ENCODE results near the gene TMEM164. TPM values are rescaled to one million over a fixed set of nuclear protein-coding genes. Genes with fewer than 3 reads are reported as not detected.

Gene TMEM164
- total and polyA plus RNA-seq, 7 experiments from 2014 or later: 0.92 to 30.1 (median 17.5) TPM

DNA sequence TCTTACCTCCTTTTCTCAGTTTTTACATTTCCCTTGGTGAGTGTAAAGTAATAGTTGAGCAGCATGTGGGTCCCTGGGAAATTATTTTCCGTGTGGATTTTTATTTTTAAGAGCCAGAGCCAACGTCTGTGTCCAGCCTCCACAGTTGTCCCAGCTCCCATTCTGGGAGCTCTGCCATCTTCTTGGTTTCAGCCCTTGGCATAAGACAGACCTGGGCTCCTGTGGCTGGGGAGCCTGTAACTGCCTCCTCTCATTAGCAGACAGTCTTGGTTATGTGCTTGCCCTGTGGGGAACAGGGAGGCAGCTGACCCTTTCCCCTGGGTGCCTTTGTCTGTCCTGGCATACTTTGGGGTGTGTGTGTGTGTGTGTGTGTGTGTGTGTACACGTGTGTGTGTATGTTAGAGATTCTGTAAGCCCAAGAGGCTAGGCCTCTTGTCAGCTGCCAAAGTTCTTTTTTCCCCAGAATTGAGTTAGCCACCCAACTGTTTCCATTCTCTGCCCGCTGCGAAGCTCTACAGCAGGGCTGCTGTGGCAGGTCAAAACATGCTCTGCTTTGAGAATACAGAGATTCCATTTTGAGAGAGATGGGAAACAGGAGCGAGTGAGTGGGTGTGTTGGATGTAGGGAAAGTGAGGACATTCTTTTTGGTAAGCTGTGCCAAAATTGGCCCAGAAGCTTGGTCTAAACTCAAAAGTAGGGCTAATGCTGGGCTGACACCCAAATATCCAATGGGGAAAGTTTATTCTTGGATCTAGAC is 140.7 kb downstream of the TMEM164 start:
- CTCF ChIA-PET: interaction anchor here (0.6 to 0.8 kb wide), 2 partner anchors 17 to 93 kb away, joined by 3 to 4 read pairs; no protein-coding TSS in a partner anchor
- no peak for ATAC-seq
- H3K4me1 ChIP-seq (ENCODE audit: control insufficient read depth in 2 of 2, insufficient read depth in 2 of 2, low read length in 2 of 2): peaks cover 0 to 4% of the 10 kb centered on the region in 2 donors
- H3K27ac ChIP-seq (ENCODE audit: low read depth, low read length): no peak overlapping the region
- Mint-ChIP-seq H3K4me3 (no peak overlapping the region), H3K36me3 (peaks cover 0 to 10% (median 0%) of the 10 kb centered on the region in 5 donors), H3K27me3 (no peaks in the 10 kb centered on the region), H3K9me3 (no peaks in the 10 kb centered on the region), H3K4me1 (peaks cover 0 to 10% (median 5%) of the 10 kb centered on the region in 7 donors), H3K27ac (peak overlapping the region in 3 of 9 donors; percentile 20 to 47 (median 28))
- intact Hi-C loops (cut with micrococcal nuclease): loop anchor here (2.0 to 10.0 kb wide), 3 partner anchors 229 to 659 kb away; partner anchors contain the start of gene GUCY2F (in 1 of the 2)
- H3K9me3 ChIP-seq (ENCODE audit: control insufficient read depth in 2 of 3, low read length in 3 of 3): no peaks in the 10 kb centered on the region
- no peaks in the 10 kb centered on the region for H3K36me3 ChIP-seq (ENCODE audit: control insufficient read depth in 2 of 3, insufficient read depth in 3 of 3, low read length in 3 of 3)
- POLR2A ChIA-PET: interaction anchor here (0.9 kb wide), 1 partner anchor 268 kb away, joined by 3 read pairs; no protein-coding TSS in a partner anchor
- H3K4me3 ChIP-seq (ENCODE audit: low read length): no peak overlapping the region
- DNase-seq: no peak
- no peaks in the 10 kb centered on the region for H3K27me3 ChIP-seq (ENCODE audit: control insufficient read depth in 2 of 2, insufficient read depth in 2 of 2, low read length in 2 of 2)

DNA sequence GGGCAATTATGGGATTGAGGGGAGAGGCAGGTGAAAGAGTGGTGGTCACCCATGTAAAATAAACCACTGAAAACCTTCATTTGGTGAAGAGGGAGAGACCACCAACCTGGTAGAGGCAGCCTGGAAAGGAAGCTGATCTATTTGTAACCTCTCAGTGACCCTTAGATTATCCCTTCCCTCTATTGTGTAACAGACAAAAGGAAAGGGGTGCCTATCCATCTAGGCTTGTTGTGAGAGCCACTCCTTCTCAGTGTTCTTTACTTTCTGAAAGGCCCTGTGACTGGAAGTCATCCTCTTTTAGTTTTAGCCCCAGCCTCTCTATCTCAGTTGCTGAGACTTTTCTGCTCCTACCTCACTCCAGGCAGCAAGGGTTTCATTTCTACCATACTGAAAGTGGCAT is 142.4 kb downstream of the TMEM164 start:
- Mint-ChIP-seq H3K9me3 (no peaks in the 10 kb centered on the region), H3K27me3 (no peaks in the 10 kb centered on the region)
- POLR2A ChIA-PET: no interaction called here

DNA sequence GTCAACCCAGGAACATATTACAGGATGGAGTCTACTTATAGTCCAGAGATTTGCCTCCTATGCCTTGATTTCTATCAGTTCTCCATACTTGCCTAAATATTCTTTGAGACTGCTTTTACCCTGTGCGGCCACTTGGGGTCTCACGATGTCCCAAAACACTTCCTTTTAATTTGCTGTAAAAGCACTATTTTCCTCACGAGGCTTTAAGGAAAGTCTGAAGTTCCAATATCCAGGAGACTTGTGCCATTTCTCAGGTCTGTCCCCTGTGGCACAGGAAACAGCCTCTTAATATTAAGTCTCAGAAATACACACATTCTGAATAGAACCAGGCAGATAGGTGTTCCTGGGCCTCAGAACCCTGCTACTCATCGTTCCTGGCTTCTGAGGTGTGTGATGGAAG is 142.9 kb downstream of the TMEM164 start:
- Histone ChIP-seq H3K4me3 (ENCODE audit: low read length) (no peak overlapping the region), H3K4me1 (ENCODE audit: control insufficient read depth in 2 of 2, insufficient read depth in 2 of 2, low read length in 2 of 2) (peaks cover 0 to 4% of the 10 kb centered on the region in 2 donors), H3K9me3 (ENCODE audit: control insufficient read depth in 2 of 3, low read length in 3 of 3) (no peaks in the 10 kb centered on the region), H3K27ac (ENCODE audit: low read depth, low read length) (no peak overlapping the region), H3K27me3 (ENCODE audit: control insufficient read depth in 2 of 2, insufficient read depth in 2 of 2, low read length in 2 of 2) (no peaks in the 10 kb centered on the region), H3K36me3 (ENCODE audit: control insufficient read depth in 2 of 3, insufficient read depth in 3 of 3, low read length in 3 of 3) (no peaks in the 10 kb centered on the region)
- intact Hi-C loops (cut with micrococcal nuclease): loop anchor here (1.0 to 10.0 kb wide), 4 partner anchors 231 to 661 kb away; partner anchors contain the start of gene GUCY2F (in 1 of the 2)
- Mint-ChIP-seq H3K9me3 (no peaks in the 10 kb centered on the region), H3K4me3 (no peak overlapping the region), H3K27ac (no peak overlapping the region), H3K36me3 (peaks cover 0 to 16% (median 3%) of the 10 kb centered on the region in 5 donors), H3K4me1 (peaks cover 0 to 10% (median 5%) of the 10 kb centered on the region in 7 donors), H3K27me3 (no peaks in the 10 kb centered on the region)
- DNase-seq (peak in 3 of 9 donors; percentile 7 to 22 (median 16)), ATAC-seq (peak; percentile 70)
- ChIA-PET POLR2A (no interaction called here), CTCF (interaction anchor here (0.6 to 3.7 kb wide), 10 partner anchors 10 to 274 kb away, joined by 3 to 21 read pairs (median 8); no protein-coding TSS in a partner anchor)

More for the DNA sequence above, 142.4 kb downstream of the TMEM164 start:
- H3K4me1 ChIP-seq (ENCODE audit: control insufficient read depth in 2 of 2, insufficient read depth in 2 of 2, low read length in 2 of 2): peaks cover 0 to 4% of the 10 kb centered on the region in 2 donors
- Mint-ChIP-seq H3K36me3 (peaks cover 0 to 16% (median 3%) of the 10 kb centered on the region in 5 donors), H3K4me1 (peaks cover 0 to 10% (median 5%) of the 10 kb centered on the region in 7 donors), H3K27ac (no peak overlapping the region), H3K4me3 (no peak overlapping the region)
- CTCF ChIA-PET: interaction anchor here (3.7 kb wide), 1 partner anchor 14 kb away, joined by 21 read pairs; no protein-coding TSS in a partner anchor
- H3K27ac ChIP-seq (ENCODE audit: low read depth, low read length): no peak overlapping the region
- no peak overlapping the region for H3K4me3 ChIP-seq (ENCODE audit: low read length)
- no peak for ATAC-seq
- intact Hi-C loops (cut with micrococcal nuclease): loop anchor here (2.0 to 10.0 kb wide), 3 partner anchors 231 to 661 kb away; partner anchors contain the start of gene GUCY2F (in 1 of the 2)
- no peaks in the 10 kb centered on the region for H3K9me3 ChIP-seq (ENCODE audit: control insufficient read depth in 2 of 3, low read length in 3 of 3)
- H3K36me3 ChIP-seq (ENCODE audit: control insufficient read depth in 2 of 3, insufficient read depth in 3 of 3, low read length in 3 of 3): no peaks in the 10 kb centered on the region
- H3K27me3 ChIP-seq (ENCODE audit: control insufficient read depth in 2 of 2, insufficient read depth in 2 of 2, low read length in 2 of 2): no peaks in the 10 kb centered on the region
- no peak for DNase-seq

DNA sequence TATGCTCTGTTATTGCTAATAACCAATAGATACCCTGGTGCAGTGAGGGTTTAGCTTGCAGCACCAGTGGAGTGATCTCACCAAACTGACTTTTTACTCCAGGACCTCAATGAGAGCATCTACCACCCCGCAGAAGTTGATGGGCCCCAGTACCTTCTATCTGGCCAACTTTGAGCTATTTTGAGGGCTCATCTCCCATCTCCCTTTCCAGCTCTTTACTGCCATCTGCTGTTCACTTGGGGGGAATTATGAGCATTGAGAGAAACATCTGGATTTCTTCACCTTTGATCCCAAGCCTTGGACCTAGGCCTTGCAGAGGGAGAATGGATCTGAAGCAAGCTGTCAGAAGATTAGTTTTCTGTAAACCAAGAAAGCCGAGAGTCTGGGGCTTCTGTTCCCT is 143.6 kb downstream of the TMEM164 start:
- H3K4me3 ChIP-seq (ENCODE audit: low read length): no peak overlapping the region
- peaks cover 0 to 4% of the 10 kb centered on the region in 2 donors for H3K4me1 ChIP-seq (ENCODE audit: control insufficient read depth in 2 of 2, insufficient read depth in 2 of 2, low read length in 2 of 2)
- intact Hi-C loops (cut with micrococcal nuclease): loop anchor here (1.0 to 10.0 kb wide), 3 partner anchors 232 to 662 kb away; partner anchors contain the start of gene GUCY2F (in 1 of the 2)
- H3K36me3 Mint-ChIP-seq: peaks cover 0 to 16% (median 3%) of the 10 kb centered on the region in 5 donors
- H3K4me3 Mint-ChIP-seq: no peak overlapping the region
- no peaks in the 10 kb centered on the region for H3K9me3 Mint-ChIP-seq
- H3K27ac Mint-ChIP-seq: no peak overlapping the region
- no peaks in the 10 kb centered on the region for H3K27me3 ChIP-seq (ENCODE audit: control insufficient read depth in 2 of 2, insufficient read depth in 2 of 2, low read length in 2 of 2)
- no peaks in the 10 kb centered on the region for H3K9me3 ChIP-seq (ENCODE audit: control insufficient read depth in 2 of 3, low read length in 3 of 3)
- no peak overlapping the region for H3K27ac ChIP-seq (ENCODE audit: low read depth, low read length)
- DNase-seq (peak in 5 of 9 donors; percentile 17 to 45 (median 33)), ATAC-seq (peak; percentile 61)
- ChIA-PET CTCF (interaction anchor here (0.6 to 3.7 kb wide), 11 partner anchors 10 to 273 kb away, joined by 3 to 21 read pairs (median 7); no protein-coding TSS in a partner anchor), POLR2A (no interaction called here)
- no peaks in the 10 kb centered on the region for H3K36me3 ChIP-seq (ENCODE audit: control insufficient read depth in 2 of 3, insufficient read depth in 3 of 3, low read length in 3 of 3)
- peaks cover 0 to 10% (median 5%) of the 10 kb centered on the region in 7 donors for H3K4me1 Mint-ChIP-seq
- no peaks in the 10 kb centered on the region for H3K27me3 Mint-ChIP-seq

DNA sequence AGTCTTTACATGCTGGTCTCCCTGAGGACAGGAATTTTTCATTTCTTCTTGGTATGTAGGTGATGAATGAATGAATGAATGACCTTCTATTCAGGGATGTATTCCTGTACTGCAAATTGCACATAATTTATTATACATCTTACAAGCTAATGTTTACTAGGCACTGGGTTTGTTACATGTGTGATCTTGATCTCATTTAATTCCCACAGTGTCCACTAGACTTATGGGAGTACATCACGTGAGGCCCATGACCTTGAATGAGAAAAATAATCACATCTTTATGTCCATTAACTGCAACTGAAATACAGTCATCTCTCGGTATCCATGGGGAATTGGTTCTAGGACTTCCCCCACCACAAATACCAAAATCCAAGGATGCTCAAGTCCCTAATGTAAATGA is 150.3 kb downstream of the TMEM164 start:
- no peaks in the 10 kb centered on the region for H3K27me3 ChIP-seq (ENCODE audit: control insufficient read depth in 2 of 2, insufficient read depth in 2 of 2, low read length in 2 of 2)
- DNase-seq (no peak), ATAC-seq (no peak)
- ChIA-PET POLR2A (no interaction called here), CTCF (interaction anchor here (0.6 to 1.2 kb wide), 3 partner anchors 252 to 259 kb away, joined by 3 to 4 read pairs (median 4); no protein-coding TSS in a partner anchor)
- no peak overlapping the region for H3K4me3 ChIP-seq (ENCODE audit: low read length)
- no peaks in the 10 kb centered on the region for H3K4me1 ChIP-seq (ENCODE audit: control insufficient read depth in 2 of 2, insufficient read depth in 2 of 2, low read length in 2 of 2)
- H3K27ac ChIP-seq (ENCODE audit: low read depth, low read length): no peak overlapping the region
- Mint-ChIP-seq H3K4me3 (no peak overlapping the region), H3K27ac (no peak overlapping the region), H3K27me3 (no peaks in the 10 kb centered on the region), H3K9me3 (no peaks in the 10 kb centered on the region), H3K4me1 (peaks cover 0 to 8% (median 0%) of the 10 kb centered on the region in 7 donors), H3K36me3 (peaks cover 0 to 7% (median 5%) of the 10 kb centered on the region in 5 donors)
- no peaks in the 10 kb centered on the region for H3K9me3 ChIP-seq (ENCODE audit: control insufficient read depth in 2 of 3, low read length in 3 of 3)
- H3K36me3 ChIP-seq (ENCODE audit: control insufficient read depth in 2 of 3, insufficient read depth in 3 of 3, low read length in 3 of 3): no peaks in the 10 kb centered on the region
- intact Hi-C loops (cut with micrococcal nuclease): no loop called here

DNA sequence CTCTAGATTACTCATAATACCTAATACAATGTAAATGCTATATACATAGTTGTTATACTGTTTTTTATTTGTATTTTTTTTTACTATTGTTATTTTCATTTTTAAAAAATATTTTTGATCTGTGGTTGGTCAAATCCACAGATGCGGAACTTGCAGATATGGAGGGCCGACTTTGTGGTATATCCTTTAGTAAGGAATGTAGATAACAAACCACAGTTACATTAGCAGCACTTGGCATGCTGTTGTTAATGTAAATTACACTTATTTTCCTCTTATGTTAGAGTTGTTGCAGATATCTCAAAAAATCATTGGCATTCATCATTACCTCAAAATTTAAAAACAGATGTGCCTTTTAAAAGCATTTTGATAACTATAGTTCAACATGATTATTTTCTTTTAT is 151.0 kb downstream of the TMEM164 start:
- intact Hi-C loops (cut with micrococcal nuclease): no loop called here
- POLR2A ChIA-PET: no interaction called here
- no peak for ATAC-seq
- no peaks in the 10 kb centered on the region for H3K27me3 Mint-ChIP-seq
- Histone ChIP-seq H3K4me3 (ENCODE audit: low read length) (no peak overlapping the region), H3K27me3 (ENCODE audit: control insufficient read depth in 2 of 2, insufficient read depth in 2 of 2, low read length in 2 of 2) (no peaks in the 10 kb centered on the region), H3K27ac (ENCODE audit: low read depth, low read length) (no peak overlapping the region), H3K36me3 (ENCODE audit: control insufficient read depth in 2 of 3, insufficient read depth in 3 of 3, low read length in 3 of 3) (no peaks in the 10 kb centered on the region), H3K9me3 (ENCODE audit: control insufficient read depth in 2 of 3, low read length in 3 of 3) (no peaks in the 10 kb centered on the region), H3K4me1 (ENCODE audit: control insufficient read depth in 2 of 2, insufficient read depth in 2 of 2, low read length in 2 of 2) (no peaks in the 10 kb centered on the region)
- peaks cover 0 to 5% (median 4%) of the 10 kb centered on the region in 5 donors for H3K36me3 Mint-ChIP-seq
- CTCF ChIA-PET: interaction anchor here (0.6 to 1.2 kb wide), 2 partner anchors 251 to 254 kb away, joined by 3 to 4 read pairs; no protein-coding TSS in a partner anchor
- H3K4me3 Mint-ChIP-seq: no peak overlapping the region
- DNase-seq: no peak
- no peak overlapping the region for H3K27ac Mint-ChIP-seq
- H3K9me3 Mint-ChIP-seq: no peaks in the 10 kb centered on the region
- peaks cover 0 to 9% (median 1%) of the 10 kb centered on the region in 7 donors for H3K4me1 Mint-ChIP-seq

All from naive thymus-derived CD4-positive, alpha-beta T cell (primary cell).